ENCODE data around the gene MYADML2.

GRCh38 chr17:81920612-81921536, 26.2 kb downstream of the MYADML2 start:
- TF ChIP-seq POLR2AphosphoS5 (IDR thresholded peaks at IDR 0.05; ENCODE audit: low read depth, low read length) (no peak), TBP (IDR thresholded peaks at IDR 0.05; ENCODE audit: low read depth, low read length) (no peak), TAF1 (IDR thresholded peaks at IDR 0.05; ENCODE audit: low read depth, low read length) (no peak), EP300 (IDR thresholded peaks at IDR 0.05; ENCODE audit: borderline replicate concordance in 1 of 2, low read depth in 2 of 2, low read length in 2 of 2) (no peak), GABPA (IDR thresholded peaks at IDR 0.05; ENCODE audit: borderline replicate concordance, insufficient read depth, low read length) (no peak), GTF2F1 (IDR thresholded peaks at IDR 0.05; ENCODE audit: borderline replicate concordance, low read depth, low read length) (no peak), CTCF (IDR thresholded peaks at IDR 0.05; ENCODE audit: control extremely low read depth in 1 of 3, insufficient read depth in 1 of 3, low read depth in 1 of 3, low read length in 3 of 3) (no peak), CHD1 (IDR thresholded peaks at IDR 0.05; ENCODE audit: low read depth, low read length) (no peak), USF2 (IDR thresholded peaks at IDR 0.05; ENCODE audit: low read length) (no peak), ATF2 (IDR thresholded peaks at IDR 0.05; ENCODE audit: low read length) (no peak), CREB1 (IDR thresholded peaks at IDR 0.05) (no peak), MAX (IDR thresholded peaks at IDR 0.05) (no peak)
